HepG2 (cell line): ENCODE measurements around the gene TREH.
"Not testable (repeated sequence)": the region's sequence is repeated elsewhere in the genome, so short reads cannot be mapped to it uniquely, and the experiment has no call there.

Source experiments
- FOXK1 ChIP-seq: sonication (generic); formaldehyde crosslinking; IDR thresholded peaks from 2 replicates; pipeline ENCODE4 v1.4.0; 2020; ENCODE audit warnings: low read depth, missing genetic modification reagents, borderline replicate concordance
- FOXM1 ChIP-seq: sonication (generic); formaldehyde crosslinking; IDR thresholded peaks from 2 replicates; pipeline ENCODE4 v1.5.0; 2020; ENCODE audit warnings: missing genetic modification reagents
- NFRKB ChIP-seq: fragments of 450-650 bp; IDR thresholded peaks from 2 replicates; pipeline ENCODE4 v1.6.1; 2017
- TAF1 ChIP-seq: sonication (generic); formaldehyde crosslinking; IDR thresholded peaks from 2 replicates; pipeline ENCODE4 v1.4.0; 2020; ENCODE audit warnings: missing genetic modification reagents
- YY1 ChIP-seq: IDR thresholded peaks from 2 replicates; pipeline ENCODE4 v1.6.1; 2011; ENCODE audit warnings: low read length, low read depth, moderate library complexity, mild to moderate bottlenecking; ENCODE audit not compliant: insufficient read depth, insufficient replicate concordance
- ZFP36 ChIP-seq: fragments of 150-350 bp; IDR thresholded peaks from 2 replicates; pipeline ENCODE4 v1.6.1; 2018; ENCODE audit warnings: borderline replicate concordance, low read length, low read depth; ENCODE audit not compliant: partially characterized antibody
- TF ChIP-seq, protein P1 (sequence below): sonication (generic); formaldehyde crosslinking; IDR thresholded peaks from 2 replicates; pipeline ENCODE4 v1.4.0; 2020; ENCODE audit warnings: mild to moderate bottlenecking, missing genetic modification reagents
- TF ChIP-seq, protein P2 (sequence below): sonication (generic); formaldehyde crosslinking; IDR thresholded peaks from 2 replicates; pipeline ENCODE4 v1.4.0; 2020; ENCODE audit warnings: missing genetic modification reagents, mild to moderate bottlenecking, borderline replicate concordance
- TF ChIP-seq, protein P3 (sequence below): sonication (generic); formaldehyde crosslinking; IDR thresholded peaks from 2 replicates; pipeline ENCODE4 v1.8.1; 2023; ENCODE audit warnings: mild to moderate bottlenecking, inconsistent platforms, moderate library complexity, missing genetic modification reagents, borderline replicate concordance
- TF ChIP-seq, protein P4 (sequence below), 2 experiments: sonication (generic) in 1 of 2; formaldehyde crosslinking in 1 of 2; IDR thresholded peaks; 2 replicates each; pipeline versions ENCODE4 v1.4.0 to v1.6.1; 2018 to 2020; ENCODE audit warnings: missing genetic modification reagents in 2 of 2, borderline replicate concordance in 1 of 2, low read depth in 1 of 2, mild to moderate bottlenecking in 1 of 2, missing biosample characterization in 1 of 2
- TF ChIP-seq, protein P5 (sequence below): sonication (generic); formaldehyde crosslinking; IDR thresholded peaks from 2 replicates; pipeline ENCODE4 v1.8.0; 2022; ENCODE audit warnings: low read depth, missing genetic modification reagents

DNA sequence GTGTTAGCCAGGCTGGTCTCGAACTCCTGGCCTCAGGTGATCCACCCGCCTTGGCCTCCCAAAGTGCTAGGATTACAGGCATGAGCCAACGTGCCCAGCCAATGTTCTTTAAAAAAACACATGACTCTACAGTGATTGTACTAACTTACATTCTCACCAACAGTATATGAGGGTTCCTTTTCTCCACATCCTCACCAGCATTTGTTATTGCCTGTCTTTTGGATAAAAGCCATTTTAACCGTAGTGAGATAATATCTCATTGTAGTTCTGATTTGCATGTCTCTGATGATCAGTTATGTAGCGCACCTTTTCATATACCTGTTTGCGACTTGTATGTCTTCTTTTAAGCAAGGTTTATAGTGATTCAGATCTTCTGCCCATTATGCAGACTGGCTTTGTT is 3.5 kb upstream of the TREH start:
- TF ChIP-seq, protein P1, sequence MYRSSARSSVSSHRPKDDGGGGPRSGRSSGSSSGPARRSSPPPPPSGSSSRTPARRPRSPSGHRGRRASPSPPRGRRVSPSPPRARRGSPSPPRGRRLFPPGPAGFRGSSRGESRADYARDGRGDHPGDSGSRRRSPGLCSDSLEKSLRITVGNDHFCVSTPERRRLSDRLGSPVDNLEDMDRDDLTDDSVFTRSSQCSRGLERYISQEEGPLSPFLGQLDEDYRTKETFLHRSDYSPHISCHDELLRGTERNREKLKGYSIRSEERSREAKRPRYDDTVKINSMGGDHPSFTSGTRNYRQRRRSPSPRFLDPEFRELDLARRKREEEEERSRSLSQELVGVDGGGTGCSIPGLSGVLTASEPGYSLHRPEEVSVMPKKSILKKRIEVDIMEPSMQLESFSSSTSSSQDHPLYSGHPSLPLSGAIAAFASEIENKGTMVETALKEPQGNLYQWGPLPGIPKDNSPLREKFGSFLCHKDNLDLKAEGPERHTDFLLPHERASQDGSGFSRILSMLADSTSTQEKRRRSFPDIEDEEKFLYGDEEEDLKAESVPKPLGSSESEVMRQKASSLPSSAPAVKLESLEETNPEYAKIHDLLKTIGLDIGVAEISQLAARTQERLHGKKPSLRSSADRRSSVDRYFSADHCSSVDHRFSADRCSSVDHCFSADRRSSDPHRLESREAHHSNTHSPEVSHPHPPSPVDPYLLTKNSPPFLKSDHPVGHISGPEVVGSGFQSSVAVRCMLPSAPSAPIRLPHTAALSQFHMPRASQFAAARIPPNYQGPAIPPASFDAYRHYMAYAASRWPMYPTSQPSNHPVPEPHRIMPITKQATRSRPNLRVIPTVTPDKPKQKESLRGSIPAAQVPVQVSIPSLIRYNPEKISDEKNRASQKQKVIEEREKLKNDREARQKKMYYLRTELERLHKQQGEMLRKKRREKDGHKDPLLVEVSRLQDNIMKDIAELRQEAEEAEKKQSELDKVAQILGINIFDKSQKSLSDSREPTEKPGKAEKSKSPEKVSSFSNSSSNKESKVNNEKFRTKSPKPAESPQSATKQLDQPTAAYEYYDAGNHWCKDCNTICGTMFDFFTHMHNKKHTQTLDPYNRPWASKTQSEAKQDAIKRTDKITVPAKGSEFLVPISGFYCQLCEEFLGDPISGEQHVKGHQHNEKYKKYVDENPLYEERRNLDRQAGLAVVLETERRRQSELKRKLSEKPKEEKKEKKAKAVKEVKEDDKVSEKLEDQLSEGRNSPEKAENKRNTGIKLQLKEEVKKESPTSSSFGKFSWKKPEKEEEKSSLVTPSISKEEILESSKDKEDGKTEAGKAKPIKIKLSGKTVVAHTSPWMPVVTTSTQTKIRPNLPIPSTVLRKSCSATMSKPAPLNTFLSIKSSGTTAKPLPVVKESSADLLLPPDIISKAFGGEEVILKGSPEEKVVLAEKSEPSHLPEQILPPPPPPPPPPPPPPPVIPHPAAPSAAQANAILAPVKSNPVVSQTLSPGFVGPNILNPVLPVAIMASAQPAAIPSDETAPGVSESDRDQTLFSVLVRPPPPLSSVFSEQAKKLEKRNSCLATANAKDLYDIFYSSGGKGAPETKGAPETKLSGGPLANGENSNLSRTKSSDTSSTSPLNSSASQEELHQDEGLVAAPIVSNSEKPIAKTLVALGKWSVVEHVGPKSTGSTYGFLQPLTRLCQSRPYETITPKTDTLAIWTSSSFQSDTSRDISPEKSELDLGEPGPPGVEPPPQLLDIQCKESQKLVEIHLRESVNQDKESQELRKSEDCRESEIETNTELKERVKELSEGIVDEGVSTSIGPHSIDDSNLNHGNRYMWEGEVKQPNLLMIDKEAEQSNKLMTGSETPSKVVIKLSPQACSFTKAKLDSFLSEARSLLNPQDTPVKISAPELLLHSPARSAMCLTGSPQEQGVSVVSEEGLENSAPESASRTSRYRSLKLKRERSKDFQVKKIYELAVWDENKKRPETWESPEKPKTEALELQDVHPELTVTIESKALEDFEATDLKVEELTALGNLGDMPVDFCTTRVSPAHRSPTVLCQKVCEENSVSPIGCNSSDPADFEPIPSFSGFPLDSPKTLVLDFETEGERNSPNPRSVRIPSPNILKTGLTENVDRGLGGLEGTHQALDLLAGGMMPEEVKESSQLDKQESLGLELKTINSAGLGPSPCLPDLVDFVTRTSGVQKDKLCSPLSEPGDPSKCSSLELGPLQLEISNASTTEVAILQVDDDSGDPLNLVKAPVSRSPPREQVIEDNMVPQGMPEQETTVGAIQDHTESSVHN (CRISPR knock-in tag) = not testable (repeated sequence)
- not testable (repeated sequence) for TF ChIP-seq YY1; NFRKB; TAF1; FOXK1; ZFP36; FOXM1 (CRISPR knock-in tag)
- TF ChIP-seq, protein P2, sequence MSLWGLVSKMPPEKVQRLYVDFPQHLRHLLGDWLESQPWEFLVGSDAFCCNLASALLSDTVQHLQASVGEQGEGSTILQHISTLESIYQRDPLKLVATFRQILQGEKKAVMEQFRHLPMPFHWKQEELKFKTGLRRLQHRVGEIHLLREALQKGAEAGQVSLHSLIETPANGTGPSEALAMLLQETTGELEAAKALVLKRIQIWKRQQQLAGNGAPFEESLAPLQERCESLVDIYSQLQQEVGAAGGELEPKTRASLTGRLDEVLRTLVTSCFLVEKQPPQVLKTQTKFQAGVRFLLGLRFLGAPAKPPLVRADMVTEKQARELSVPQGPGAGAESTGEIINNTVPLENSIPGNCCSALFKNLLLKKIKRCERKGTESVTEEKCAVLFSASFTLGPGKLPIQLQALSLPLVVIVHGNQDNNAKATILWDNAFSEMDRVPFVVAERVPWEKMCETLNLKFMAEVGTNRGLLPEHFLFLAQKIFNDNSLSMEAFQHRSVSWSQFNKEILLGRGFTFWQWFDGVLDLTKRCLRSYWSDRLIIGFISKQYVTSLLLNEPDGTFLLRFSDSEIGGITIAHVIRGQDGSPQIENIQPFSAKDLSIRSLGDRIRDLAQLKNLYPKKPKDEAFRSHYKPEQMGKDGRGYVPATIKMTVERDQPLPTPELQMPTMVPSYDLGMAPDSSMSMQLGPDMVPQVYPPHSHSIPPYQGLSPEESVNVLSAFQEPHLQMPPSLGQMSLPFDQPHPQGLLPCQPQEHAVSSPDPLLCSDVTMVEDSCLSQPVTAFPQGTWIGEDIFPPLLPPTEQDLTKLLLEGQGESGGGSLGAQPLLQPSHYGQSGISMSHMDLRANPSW (CRISPR knock-in tag) = not testable (repeated sequence)
- TF ChIP-seq, protein P3, sequence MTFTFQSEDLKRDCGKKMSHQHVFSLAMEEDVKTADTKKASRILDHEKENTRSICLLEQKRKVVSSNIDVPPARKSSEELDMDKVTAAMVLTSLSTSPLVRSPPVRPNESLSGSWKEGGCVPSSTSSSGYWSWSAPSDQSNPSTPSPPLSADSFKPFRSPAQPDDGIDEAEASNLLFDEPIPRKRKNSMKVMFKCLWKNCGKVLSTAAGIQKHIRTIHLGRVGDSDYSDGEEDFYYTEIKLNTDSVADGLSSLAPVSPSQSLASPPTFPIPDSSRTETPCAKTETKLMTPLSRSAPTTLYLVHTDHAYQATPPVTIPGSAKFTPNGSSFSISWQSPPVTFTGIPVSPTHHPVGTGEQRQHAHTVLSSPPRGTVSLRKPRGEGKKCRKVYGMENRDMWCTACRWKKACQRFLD = not testable (repeated sequence)
- TF ChIP-seq, protein P4, sequence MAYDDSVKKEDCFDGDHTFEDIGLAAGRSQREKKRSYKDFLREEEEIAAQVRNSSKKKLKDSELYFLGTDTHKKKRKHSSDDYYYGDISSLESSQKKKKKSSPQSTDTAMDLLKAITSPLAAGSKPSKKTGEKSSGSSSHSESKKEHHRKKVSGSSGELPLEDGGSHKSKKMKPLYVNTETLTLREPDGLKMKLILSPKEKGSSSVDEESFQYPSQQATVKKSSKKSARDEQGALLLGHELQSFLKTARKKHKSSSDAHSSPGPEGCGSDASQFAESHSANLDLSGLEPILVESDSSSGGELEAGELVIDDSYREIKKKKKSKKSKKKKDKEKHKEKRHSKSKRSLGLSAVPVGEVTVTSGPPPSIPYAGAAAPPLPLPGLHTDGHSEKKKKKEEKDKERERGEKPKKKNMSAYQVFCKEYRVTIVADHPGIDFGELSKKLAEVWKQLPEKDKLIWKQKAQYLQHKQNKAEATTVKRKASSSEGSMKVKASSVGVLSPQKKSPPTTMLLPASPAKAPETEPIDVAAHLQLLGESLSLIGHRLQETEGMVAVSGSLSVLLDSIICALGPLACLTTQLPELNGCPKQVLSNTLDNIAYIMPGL (CRISPR knock-in tag; IDR thresholded peaks at IDR 0.05; ENCODE audit: borderline replicate concordance in 1 of 2, low read depth in 1 of 2) = not testable (repeated sequence)
- TF ChIP-seq, protein P5, sequence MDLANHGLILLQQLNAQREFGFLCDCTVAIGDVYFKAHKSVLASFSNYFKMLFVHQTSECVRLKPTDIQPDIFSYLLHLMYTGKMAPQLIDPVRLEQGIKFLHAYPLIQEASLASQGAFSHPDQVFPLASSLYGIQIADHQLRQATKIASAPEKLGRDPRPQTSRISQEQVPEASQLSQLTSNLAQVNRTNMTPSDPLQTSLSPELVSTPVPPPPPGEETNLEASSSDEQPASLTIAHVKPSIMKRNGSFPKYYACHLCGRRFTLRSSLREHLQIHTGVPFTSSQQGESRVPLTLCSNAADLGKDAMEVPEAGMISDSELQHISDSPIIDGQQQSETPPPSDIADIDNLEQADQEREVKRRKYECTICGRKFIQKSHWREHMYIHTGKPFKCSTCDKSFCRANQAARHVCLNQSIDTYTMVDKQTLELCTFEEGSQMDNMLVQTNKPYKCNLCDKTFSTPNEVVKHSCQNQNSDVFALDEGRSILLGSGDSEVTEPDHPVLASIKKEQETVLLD (CRISPR knock-in tag) = not testable (repeated sequence)
